ENCODE measurements around the gene HAT1. TPM values are rescaled to one million over a fixed set of nuclear protein-coding genes. Genes with fewer than 3 reads are reported as not detected.

The HAT1 gene
- total RNA-seq, 1 experiment from 2014 or later = 122 TPM

DNA sequence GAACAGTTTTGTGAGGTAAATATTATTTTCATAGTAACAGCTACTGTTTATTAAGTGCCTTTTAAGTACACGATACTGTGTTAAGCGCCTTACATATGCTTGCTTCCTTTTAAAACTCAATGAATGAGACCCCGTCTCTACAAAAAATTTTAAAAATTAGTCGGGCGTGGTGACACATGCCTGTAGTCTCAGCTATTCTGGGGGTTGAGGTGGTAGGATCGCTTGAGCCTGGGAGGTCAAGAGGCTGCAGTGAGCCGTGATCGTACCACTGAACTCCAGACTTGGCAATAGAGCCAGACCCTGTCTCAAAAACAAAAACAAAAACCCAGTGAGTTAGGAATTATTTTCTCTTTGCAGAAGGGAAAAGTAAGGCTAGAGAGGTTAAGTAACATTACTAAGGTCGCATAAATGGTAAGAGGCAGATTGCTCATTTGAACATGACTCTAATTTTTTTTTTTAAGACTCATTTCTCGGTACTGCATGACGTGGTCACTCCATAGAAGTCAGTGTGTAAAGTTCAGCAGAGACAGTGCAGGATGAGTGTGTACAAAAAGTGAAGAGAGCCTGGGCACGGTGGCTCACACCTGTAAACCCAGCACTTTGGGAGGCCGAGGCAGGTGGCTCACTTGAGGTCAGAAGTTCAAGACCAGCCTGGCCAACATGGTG is 78.6 kb downstream of the HAT1 start:
- no peak overlapping the region for H3K27ac ChIP-seq
- H3K4me3 ChIP-seq = peak overlapping the region; percentile 83
- no peaks in the 10 kb centered on the region for H3K9me3 ChIP-seq (replicated peaks)
- H3K36me3 ChIP-seq = peaks cover 4% of the 10 kb centered on the region
- H3K4me1 ChIP-seq (replicated peaks) = peaks cover 12% of the 10 kb centered on the region
- DNase-seq (ENCODE audit: low read depth in 1 of 2, low spot score in 2 of 2) = no peak
- no peaks in the 10 kb centered on the region for H3K27me3 ChIP-seq (replicated peaks)

DNA sequence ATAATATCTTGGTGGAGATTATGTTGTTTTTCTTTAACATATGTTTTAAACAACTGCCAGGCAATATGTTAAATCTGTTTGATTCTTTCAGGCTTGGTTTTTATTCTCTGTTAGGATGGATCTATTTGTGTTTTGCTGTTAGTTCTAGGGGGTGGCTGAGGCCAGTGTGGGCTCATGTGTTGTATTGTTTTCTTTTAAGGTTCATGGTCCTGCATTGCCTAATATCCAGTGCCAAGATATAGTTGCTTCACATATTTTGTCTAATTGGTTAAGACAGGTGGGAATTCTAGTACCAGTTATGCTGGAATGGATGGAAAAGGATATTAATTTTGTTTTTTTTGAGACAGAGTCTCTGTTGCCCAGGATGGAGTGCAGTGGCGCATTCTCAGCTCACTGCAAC is 85.1 kb downstream of the HAT1 start:
- Histone ChIP-seq H3K27me3 (replicated peaks) (no peaks in the 10 kb centered on the region), H3K9me3 (replicated peaks) (no peaks in the 10 kb centered on the region), H3K36me3 (no peaks in the 10 kb centered on the region), H3K4me3 (no peak overlapping the region), H3K4me1 (replicated peaks) (no peaks in the 10 kb centered on the region), H3K27ac (no peak overlapping the region)
- DNase-seq (ENCODE audit: low read depth in 1 of 2, low spot score in 2 of 2) = no peak

GRCh38 chr2:172009823-172010222 is 87.6 kb downstream of the HAT1 start:
- no peaks in the 10 kb centered on the region for H3K36me3 ChIP-seq
- no peak for DNase-seq (ENCODE audit: low read depth in 1 of 2, low spot score in 2 of 2)
- no peak overlapping the region for H3K27ac ChIP-seq
- H3K4me3 ChIP-seq = no peak overlapping the region
- no peaks in the 10 kb centered on the region for H3K27me3 ChIP-seq (replicated peaks)
- no peaks in the 10 kb centered on the region for H3K4me1 ChIP-seq (replicated peaks)
- H3K9me3 ChIP-seq (replicated peaks) = no peaks in the 10 kb centered on the region

DNA sequence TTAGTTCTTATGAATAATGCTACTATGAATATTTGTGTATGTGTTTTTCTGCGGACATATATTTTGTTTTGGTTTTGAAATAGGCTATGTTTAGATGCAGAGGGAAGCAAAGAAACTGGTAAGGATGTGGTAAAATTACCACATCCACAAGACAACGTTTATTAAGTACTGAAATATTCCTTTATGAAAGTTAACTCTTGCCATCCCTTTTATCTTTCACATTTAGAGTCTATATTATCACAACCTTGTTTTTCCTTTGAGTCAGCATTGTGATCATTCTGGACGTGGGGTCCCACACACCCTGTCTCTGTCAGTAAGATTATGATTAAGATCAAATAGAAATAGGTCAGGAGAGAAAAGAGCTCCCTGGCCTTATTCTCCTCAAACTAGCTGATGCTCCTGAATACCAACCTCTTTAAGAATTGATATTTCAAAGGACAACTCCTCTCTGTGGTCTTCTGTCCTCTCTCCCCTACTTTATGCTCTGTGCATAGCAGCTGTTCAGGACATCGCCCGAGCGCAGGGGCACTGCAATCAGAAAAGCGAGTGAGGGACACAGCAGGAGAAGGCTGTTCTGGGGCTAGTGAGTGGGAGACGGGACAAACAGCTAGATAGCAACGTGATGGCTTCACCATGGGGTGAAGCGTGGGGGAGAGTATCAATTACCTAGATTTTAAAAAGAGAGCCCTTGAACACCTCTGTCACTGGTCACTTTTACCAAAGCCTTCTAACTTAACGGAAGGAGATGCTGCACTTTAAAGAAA is 89.7 kb downstream of the HAT1 start:
- Histone ChIP-seq H3K4me3 (no peak overlapping the region), H3K27ac (no peak overlapping the region), H3K27me3 (replicated peaks) (no peaks in the 10 kb centered on the region), H3K4me1 (replicated peaks) (no peaks in the 10 kb centered on the region), H3K9me3 (replicated peaks) (no peaks in the 10 kb centered on the region), H3K36me3 (no peaks in the 10 kb centered on the region)
- no peak for DNase-seq (ENCODE audit: low read depth in 1 of 2, low spot score in 2 of 2)

GRCh38 chr2:172012677-172013391 is 90.6 kb downstream of the HAT1 start:
- no peak for DNase-seq (ENCODE audit: low read depth in 1 of 2, low spot score in 2 of 2)
- no peaks in the 10 kb centered on the region for H3K27me3 ChIP-seq (replicated peaks)

GRCh38 chr2:172013396-172013795 is 91.1 kb downstream of the HAT1 start:
- Histone ChIP-seq H3K27ac (no peak overlapping the region), H3K4me1 (replicated peaks) (no peaks in the 10 kb centered on the region), H3K27me3 (replicated peaks) (no peaks in the 10 kb centered on the region), H3K9me3 (replicated peaks) (no peaks in the 10 kb centered on the region), H3K4me3 (no peak overlapping the region), H3K36me3 (no peaks in the 10 kb centered on the region)
- no peak for DNase-seq (ENCODE audit: low read depth in 1 of 2, low spot score in 2 of 2)

More at GRCh38 chr2:172012677-172013391, 90.6 kb downstream of the HAT1 start:
- no peaks in the 10 kb centered on the region for H3K9me3 ChIP-seq (replicated peaks)
- no peak overlapping the region for H3K27ac ChIP-seq
- H3K4me1 ChIP-seq (replicated peaks) = no peaks in the 10 kb centered on the region
- H3K4me3 ChIP-seq = no peak overlapping the region
- no peaks in the 10 kb centered on the region for H3K36me3 ChIP-seq

DNA sequence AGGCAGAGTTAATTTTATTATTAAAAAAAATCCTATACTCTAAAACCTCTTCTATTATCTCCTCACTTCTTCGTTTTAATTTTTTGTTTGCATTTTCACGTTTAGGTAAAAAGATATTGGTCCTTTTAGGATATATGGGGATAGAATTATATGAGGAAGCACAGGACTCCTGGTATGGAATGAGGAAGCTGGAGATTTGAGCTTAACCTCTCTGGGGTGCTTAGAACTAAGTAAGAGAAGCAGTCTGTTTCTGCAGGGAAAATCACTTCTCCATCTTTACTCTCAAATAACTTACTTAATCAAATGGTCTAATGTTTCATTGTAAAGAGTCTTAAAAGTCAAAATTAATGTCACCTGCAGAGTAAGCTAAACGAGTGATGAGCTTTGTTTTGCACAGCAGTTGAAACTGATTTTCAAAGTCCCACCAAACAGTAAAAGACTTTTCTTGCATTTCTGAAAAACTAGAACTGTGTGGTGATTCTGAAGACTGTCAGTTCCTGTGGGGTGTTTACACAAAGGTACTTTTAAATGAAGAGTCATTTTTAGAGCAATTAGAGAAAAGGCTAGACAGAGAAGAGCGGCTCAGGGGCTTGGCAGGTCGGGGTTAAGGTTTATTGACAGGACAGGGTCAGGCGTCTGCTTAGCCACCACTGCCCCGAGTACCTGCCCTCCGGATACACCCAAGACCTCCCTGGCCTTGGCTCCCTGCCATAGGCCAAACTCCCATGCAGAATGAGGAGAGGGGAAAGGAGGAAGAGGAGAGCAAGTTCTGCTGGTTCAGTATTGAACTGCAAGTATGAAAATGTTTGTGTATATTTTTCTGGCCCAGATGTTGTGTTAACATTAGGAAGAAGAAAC is 99.0 kb downstream of the HAT1 start:
- no peaks in the 10 kb centered on the region for H3K9me3 ChIP-seq (replicated peaks)
- no peaks in the 10 kb centered on the region for H3K27me3 ChIP-seq (replicated peaks)
- H3K36me3 ChIP-seq = no peaks in the 10 kb centered on the region
- peak overlapping the region; percentile 9; the same call in 1 of the 2 replicates for H3K27ac ChIP-seq
- DNase-seq (ENCODE audit: low read depth in 1 of 2, low spot score in 2 of 2) = peak in 1 of 2 experiments; percentile 31
- H3K4me3 ChIP-seq = no peak overlapping the region
- peaks cover 27% of the 10 kb centered on the region for H3K4me1 ChIP-seq (replicated peaks)

GRCh38 chr2:172021955-172022354 is 99.7 kb downstream of the HAT1 start:
- Histone ChIP-seq H3K36me3 (no peaks in the 10 kb centered on the region), H3K27ac (peak overlapping the region; percentile 9; the same call in 1 of the 2 replicates), H3K27me3 (replicated peaks) (no peaks in the 10 kb centered on the region), H3K4me3 (no peak overlapping the region), H3K9me3 (replicated peaks) (no peaks in the 10 kb centered on the region), H3K4me1 (replicated peaks) (peaks cover 27% of the 10 kb centered on the region)
- DNase-seq (ENCODE audit: low read depth in 1 of 2, low spot score in 2 of 2) = peak; percentile 63 to 65

GRCh38 chr2:172031536-172031935 is 109.3 kb downstream of the HAT1 start:
- Histone ChIP-seq H3K36me3 (no peaks in the 10 kb centered on the region), H3K27ac (no peak overlapping the region), H3K27me3 (replicated peaks) (no peaks in the 10 kb centered on the region), H3K4me3 (no peak overlapping the region), H3K9me3 (replicated peaks) (no peaks in the 10 kb centered on the region), H3K4me1 (replicated peaks) (no peaks in the 10 kb centered on the region)
- DNase-seq (ENCODE audit: low read depth in 1 of 2, low spot score in 2 of 2) = no peak

Other genes with a start within 250 kb of the HAT1 start
- gene DYNC1I2, start 235.0 kb upstream of the HAT1 start, total RNA-seq (2014; rRNA removed; shearing (Covaris generic)) = 140 and 160 TPM in 2 replicates
- gene SLC25A12, start 28.2 kb upstream of the HAT1 start, total RNA-seq (2014; rRNA removed; shearing (Covaris generic)) = 14.3 and 21.1 TPM in 2 replicates
- 6.3 and 11.3 TPM in 2 replicates for gene METAP1D, start 77.5 kb downstream of the HAT1 start, total RNA-seq (2014; rRNA removed; shearing (Covaris generic))
- 4.7 and 4.9 TPM in 2 replicates for gene DLX1, start 163.0 kb downstream of the HAT1 start, total RNA-seq (2014; rRNA removed; shearing (Covaris generic))
- gene DLX2, start 180.4 kb downstream of the HAT1 start, total RNA-seq (2014; rRNA removed; shearing (Covaris generic)) = 0.92 TPM in 1 of 2 replicates, not detected in the other

Data from SJSA1 (cell line).